Measurements from ENCODE around the gene ACMSD. TPM values are rescaled to one million over a fixed set of nuclear protein-coding genes. Genes with fewer than 3 reads are reported as not detected.

ACMSD gene
- total and polyA plus RNA-seq, 3 donors from 2014 or later: 0.25 TPM; not detected in 2

GRCh38 chr2:134943540-134943939, 105.1 kb downstream of the ACMSD start:
- Histone ChIP-seq H3K27me3 (no peaks in the 10 kb centered on the region), H3K9me3 (no peaks in the 10 kb centered on the region), H3K4me1 (no peaks in the 10 kb centered on the region), H3K36me3 (ENCODE audit: low read depth, missing control alignments) (no peaks in the 10 kb centered on the region), H3K27ac (no peak overlapping the region), H3K4me3 (no peak overlapping the region)
- no peak for DNase-seq
- intact Hi-C loops (cut with DNase I; ENCODE audit: low total_unique reads): no loop called here
- no peak for TF ChIP-seq CTCF (IDR thresholded peaks at IDR 0.05)
- no peak for TF ChIP-seq POLR2A (IDR thresholded peaks at IDR 0.05)
- WGBS, 2 donors: 90 to 92% methylated on average over 2 of the region's 2 CpGs

DNA sequence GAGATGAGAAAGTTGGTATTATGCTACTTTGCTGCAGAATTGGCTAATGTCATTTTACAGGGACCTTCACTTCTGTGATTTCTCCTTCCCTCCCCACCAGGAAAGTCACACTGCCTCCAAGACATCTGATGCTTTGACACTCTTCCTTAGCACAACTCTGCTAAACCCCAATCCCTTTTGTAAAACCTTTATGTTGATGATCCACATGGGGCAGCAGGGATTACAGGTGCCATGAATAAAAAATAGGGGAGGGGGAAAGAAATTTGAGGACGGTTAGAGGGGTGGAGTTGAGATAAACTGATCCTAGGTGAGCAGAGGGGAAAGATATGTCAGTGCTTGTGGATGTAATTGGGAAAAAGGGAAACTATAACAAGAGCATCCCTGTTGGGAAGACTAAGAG, 106.6 kb downstream of the ACMSD start:
- Histone ChIP-seq H3K4me1 (no peaks in the 10 kb centered on the region), H3K4me3 (no peak overlapping the region), H3K9me3 (no peaks in the 10 kb centered on the region), H3K36me3 (ENCODE audit: low read depth, missing control alignments) (no peaks in the 10 kb centered on the region), H3K27me3 (no peaks in the 10 kb centered on the region), H3K27ac (no peak overlapping the region)
- intact Hi-C loops (cut with DNase I; ENCODE audit: low total_unique reads): no loop called here
- DNase-seq: no peak
- WGBS, 2 donors: 63 to 83% methylated on average over 1 of the region's 1 CpG
- TF ChIP-seq POLR2A (IDR thresholded peaks at IDR 0.05): no peak
- no peak for TF ChIP-seq CTCF (IDR thresholded peaks at IDR 0.05)

DNA sequence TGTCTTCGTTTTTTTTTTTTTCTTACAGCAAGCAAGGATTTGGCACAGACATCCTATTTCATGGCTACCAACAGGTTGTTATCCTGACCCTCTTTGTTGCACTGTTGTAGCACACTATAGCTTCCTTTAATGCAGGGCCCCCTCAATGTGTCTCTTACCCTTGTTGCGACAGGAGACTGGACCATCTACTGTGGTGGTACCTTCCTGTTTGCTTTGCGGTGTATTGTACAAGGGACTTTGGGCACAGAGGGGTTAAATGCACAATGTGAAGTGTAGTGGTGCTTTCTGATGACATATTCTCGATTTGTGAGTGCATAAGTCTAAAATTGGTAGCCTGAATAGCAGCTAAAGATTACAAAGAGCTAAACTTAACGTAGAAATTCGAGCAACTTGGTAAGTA, 107.7 kb downstream of the ACMSD start:
- Histone ChIP-seq H3K4me3 (no peak overlapping the region), H3K36me3 (ENCODE audit: low read depth, missing control alignments) (no peaks in the 10 kb centered on the region), H3K27me3 (no peaks in the 10 kb centered on the region), H3K9me3 (no peaks in the 10 kb centered on the region), H3K27ac (no peak overlapping the region), H3K4me1 (no peaks in the 10 kb centered on the region)
- no peak for TF ChIP-seq CTCF (IDR thresholded peaks at IDR 0.05)
- no peak for TF ChIP-seq POLR2A (IDR thresholded peaks at IDR 0.05)
- no peak for DNase-seq
- 83 to 87% methylated on average over 6 of the region's 6 CpGs for WGBS, 2 donors
- intact Hi-C loops (cut with DNase I; ENCODE audit: low total_unique reads): no loop called here

DNA sequence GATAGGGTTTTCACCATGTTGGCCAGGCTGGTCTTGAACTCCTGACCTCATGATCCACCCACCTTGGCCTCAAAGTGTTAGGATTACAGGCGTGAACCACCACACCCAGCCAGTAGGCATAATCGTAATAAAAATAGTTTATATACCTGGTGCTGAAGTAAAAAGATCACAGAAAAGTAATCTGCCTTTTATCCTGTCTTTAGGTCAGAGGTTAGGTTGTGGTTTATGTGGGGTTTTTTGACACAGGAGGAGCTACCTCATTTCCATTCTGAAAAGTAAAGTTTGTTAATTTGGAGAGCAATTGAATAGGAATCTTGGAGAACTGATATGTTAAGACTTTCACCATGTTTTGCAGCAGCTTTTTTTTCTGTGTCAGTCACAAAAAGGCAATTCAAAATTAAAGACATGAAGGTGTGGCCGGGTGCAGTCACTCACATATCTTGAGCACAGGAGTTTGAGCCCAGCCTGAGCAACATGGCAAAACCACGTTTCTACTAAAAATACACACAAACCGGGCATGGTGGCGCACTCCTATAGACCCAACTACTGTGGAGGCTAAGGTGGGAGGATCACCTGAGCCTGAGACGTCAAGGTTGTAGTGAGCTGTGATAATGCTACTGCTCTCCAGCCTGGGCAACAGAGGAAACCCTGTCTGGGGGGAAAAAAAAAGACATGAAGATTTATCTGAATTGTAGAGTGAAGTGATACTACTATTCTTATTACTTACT, 111.7 kb downstream of the ACMSD start:
- Histone ChIP-seq H3K4me3 (no peak overlapping the region), H3K27me3 (no peaks in the 10 kb centered on the region), H3K9me3 (no peaks in the 10 kb centered on the region), H3K4me1 (no peaks in the 10 kb centered on the region), H3K27ac (no peak overlapping the region), H3K36me3 (ENCODE audit: low read depth, missing control alignments) (no peaks in the 10 kb centered on the region)
- intact Hi-C loops (cut with DNase I; ENCODE audit: low total_unique reads): no loop called here
- WGBS, 2 donors: 88% methylated on average over 7 of the region's 7 CpGs
- DNase-seq: no peak
- TF ChIP-seq POLR2A (IDR thresholded peaks at IDR 0.05) (no peak), CTCF (IDR thresholded peaks at IDR 0.05) (no peak)

GRCh38 chr2:134950886-134951285, 112.5 kb downstream of the ACMSD start:
- intact Hi-C loops (cut with DNase I; ENCODE audit: low total_unique reads): no loop called here
- no peaks in the 10 kb centered on the region for H3K27me3 ChIP-seq
- H3K36me3 ChIP-seq (ENCODE audit: low read depth, missing control alignments): no peaks in the 10 kb centered on the region
- WGBS, 2 donors: 87 to 91% methylated on average over 2 of the region's 2 CpGs
- no peaks in the 10 kb centered on the region for H3K9me3 ChIP-seq
- TF ChIP-seq POLR2A (IDR thresholded peaks at IDR 0.05) (no peak), CTCF (IDR thresholded peaks at IDR 0.05) (no peak)
- no peak overlapping the region for H3K27ac ChIP-seq
- DNase-seq: no peak
- no peaks in the 10 kb centered on the region for H3K4me1 ChIP-seq
- H3K4me3 ChIP-seq: no peak overlapping the region

Measured in testis (tissue), 3 donors.